H54 (cell line): ENCODE results near the gene NOP58.
"Not testable (repeated sequence)": the region's sequence is repeated elsewhere in the genome, so short reads cannot be mapped to it uniquely, and the experiment has no call there.

Experiments
- DNase-seq: peaks from one replicate; pipeline ENCODE4 v3.0.0; 2011; ENCODE audit warnings: low spot score, mixed read lengths; ENCODE audit not compliant: insufficient read length
- FAIRE-seq: peaks from 3 replicates; lab custom pipeline; 2011; peaks lifted over from hg19 to GRCh38; lab: Jason Lieb, UNC
- POLR2A ChIP-seq: IDR thresholded peaks from 2 replicates; pipeline ENCODE4 v1.6.1; 2011; ENCODE audit warnings: low read depth, mild to moderate bottlenecking, low read length

NOP58 gene

DNA sequence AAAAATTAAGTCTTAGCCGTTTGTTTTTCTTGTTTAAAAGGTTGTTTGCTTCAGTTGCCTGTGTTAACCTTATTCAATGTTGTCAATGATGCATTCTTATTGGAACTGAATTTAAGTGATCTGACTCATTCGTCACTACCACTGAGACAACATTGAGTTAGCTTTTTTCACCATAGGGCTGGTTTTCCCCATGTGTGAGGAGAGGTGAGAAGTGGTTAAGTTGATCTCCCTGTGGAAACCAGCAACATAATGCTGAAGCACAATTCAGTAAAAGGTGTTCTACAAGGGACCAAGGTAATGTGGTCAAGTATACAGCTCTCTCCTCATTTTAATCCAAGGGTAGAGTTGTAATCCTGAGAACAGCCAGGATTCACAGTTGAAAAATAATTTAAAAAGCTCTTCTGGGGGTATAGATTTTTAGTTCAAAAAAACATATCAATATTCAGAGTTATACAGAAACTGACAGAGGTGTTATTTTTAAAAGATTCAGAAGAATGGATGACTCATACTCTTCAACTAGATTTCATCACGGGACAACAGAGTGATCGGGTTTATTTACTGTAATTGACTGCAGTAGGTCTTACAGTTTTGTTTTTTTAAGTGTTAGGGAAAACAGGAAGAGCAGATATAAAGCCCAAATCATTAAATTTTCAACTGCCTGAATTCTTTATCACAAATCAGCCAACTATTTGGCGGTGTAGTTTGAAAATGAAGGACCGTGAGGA lies 12.6 kb downstream of the NOP58 start:
- no peak for TF ChIP-seq POLR2A
- no peak for DNase-seq
- FAIRE-seq: peak; percentile 87

DNA sequence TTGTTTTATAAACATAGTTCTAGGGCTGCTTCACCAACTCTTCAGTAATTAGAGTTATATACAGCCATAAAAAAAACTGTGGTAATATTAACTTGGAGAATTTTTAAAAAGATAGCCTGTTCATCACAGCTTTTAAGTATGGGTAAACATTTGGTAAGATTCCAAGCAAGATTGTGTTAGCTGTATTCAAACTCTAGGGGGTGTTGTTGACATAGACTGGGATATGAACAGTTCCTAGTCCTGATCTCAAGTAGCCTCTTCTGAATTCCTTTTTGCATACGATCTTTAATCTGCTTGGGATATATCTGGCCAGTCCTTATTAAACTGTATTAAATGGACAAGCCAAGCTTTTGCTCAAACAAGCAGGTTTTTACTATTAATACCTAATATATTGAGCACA lies 13.4 kb downstream of the NOP58 start:
- TF ChIP-seq POLR2A: no peak
- DNase-seq (no peak), FAIRE-seq (peak; percentile 41)

GRCh38 chr2:202286595-202286994 lies 21.0 kb downstream of the NOP58 start:
- no peak for TF ChIP-seq POLR2A
- no peak for DNase-seq
- no peak for FAIRE-seq

DNA sequence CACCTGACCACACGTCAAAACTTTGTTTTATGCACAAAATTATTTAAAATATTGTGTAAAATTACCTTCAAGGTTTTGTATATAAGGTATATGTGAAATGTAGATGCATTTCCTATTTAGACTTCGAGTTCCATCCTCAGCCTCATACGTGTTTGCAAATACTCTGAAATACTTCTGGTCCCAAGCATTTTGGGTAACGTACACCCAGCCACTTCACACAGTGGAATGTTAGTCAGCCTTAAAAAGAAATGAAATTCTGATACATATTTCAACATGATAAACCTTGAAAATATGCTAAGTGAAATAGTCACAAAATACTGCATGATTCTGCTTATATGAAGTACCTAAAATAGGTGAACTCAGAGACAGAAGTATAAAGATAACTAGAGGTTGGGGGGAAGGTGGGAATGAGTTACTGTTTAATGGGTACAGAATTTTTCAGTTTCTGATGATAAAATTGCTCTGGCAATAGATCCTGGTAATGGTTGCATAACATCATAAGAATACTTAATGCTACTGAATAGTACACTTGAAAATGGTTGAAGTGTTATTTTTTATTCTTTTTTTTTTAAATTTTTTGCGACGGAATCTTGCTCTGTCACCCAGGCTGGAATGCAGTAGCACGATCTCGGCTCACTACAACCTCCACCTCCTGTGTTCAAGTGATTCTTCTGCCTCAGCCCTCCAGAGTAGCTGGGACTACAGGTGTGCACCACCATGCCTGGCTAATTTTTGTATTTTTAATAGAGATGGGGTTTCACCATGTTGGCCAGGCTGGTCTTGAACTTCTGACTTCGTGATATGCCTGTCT lies 24.0 kb downstream of the NOP58 start:
- no peak for FAIRE-seq
- no peak for TF ChIP-seq POLR2A
- DNase-seq: no peak

DNA sequence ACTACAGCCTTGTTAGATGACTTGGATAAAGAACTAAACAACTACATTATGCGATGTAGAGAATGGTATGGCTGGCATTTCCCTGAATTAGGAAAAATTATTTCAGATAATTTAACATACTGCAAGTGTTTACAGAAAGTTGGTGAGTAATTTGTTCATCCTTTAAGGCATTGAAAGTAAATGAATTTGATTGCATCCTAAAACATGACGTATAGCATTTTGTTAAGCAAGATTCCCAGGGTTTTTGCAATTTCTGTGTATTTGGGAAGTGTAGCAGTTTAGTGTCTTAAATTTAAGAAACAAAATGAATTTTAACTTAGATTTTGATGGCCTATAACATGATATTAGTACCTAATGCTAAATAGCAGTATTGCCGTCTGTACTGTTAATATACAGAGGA lies 24.8 kb downstream of the NOP58 start:
- no peak for TF ChIP-seq POLR2A
- DNase-seq (no peak), FAIRE-seq (no peak)

DNA sequence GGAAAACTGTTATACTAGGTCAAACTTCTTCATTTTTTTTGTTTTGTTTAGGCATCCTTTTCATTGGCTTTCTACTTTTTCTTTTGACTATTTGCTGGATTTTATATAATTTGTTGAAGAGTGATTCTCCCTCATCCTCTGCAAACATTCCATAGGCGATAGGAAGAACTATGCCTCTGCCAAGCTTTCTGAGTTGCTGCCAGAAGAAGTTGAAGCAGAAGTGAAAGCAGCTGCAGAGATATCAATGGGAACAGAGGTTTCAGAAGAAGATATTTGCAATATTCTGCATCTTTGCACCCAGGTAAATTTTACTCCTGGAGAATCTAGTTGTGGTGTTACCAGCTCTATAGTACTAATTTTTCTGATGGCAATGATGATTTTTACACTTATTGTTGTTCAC lies 25.4 kb downstream of the NOP58 start:
- no peak for DNase-seq
- FAIRE-seq: no peak
- no peak for TF ChIP-seq POLR2A

GRCh38 chr2:202299712-202300111 lies 34.1 kb downstream of the NOP58 start:
- DNase-seq (no peak), FAIRE-seq (no peak)
- no peak for TF ChIP-seq POLR2A

DNA sequence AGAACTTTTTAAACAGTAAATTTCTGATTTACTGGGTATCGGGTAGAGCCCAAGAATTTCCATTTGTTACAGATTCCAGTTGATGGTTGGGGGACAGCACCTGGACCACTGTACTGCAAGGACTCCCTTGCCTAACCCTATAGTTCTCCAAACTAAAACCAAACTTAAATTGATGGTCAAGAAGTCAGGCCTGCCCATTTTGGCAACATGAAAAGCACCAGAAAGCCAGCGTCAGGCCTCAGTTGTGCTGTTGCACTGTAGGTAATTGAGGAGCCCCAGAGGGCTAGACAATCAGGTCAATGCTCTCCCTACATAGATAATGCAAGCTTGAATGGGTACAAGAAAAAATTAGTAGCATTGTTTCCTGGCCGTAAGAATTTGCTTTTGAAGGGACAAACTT lies 40.5 kb downstream of the NOP58 start:
- DNase-seq (no peak), FAIRE-seq (no peak)
- no peak for TF ChIP-seq POLR2A

- DNase-seq (no peak), FAIRE-seq (no peak)
- no peak for TF ChIP-seq POLR2A
These were observed 42.1 kb downstream of the NOP58 start for GRCh38 chr2:202307690-202308089.

GRCh38 chr2:202311823-202312388 lies 46.3 kb downstream of the NOP58 start:
- FAIRE-seq (no peak), DNase-seq (no peak)
- no peak for TF ChIP-seq POLR2A

GRCh38 chr2:202314116-202314515 lies 48.6 kb downstream of the NOP58 start:
- no peak for DNase-seq
- TF ChIP-seq POLR2A: no peak
- no peak for FAIRE-seq

DNA sequence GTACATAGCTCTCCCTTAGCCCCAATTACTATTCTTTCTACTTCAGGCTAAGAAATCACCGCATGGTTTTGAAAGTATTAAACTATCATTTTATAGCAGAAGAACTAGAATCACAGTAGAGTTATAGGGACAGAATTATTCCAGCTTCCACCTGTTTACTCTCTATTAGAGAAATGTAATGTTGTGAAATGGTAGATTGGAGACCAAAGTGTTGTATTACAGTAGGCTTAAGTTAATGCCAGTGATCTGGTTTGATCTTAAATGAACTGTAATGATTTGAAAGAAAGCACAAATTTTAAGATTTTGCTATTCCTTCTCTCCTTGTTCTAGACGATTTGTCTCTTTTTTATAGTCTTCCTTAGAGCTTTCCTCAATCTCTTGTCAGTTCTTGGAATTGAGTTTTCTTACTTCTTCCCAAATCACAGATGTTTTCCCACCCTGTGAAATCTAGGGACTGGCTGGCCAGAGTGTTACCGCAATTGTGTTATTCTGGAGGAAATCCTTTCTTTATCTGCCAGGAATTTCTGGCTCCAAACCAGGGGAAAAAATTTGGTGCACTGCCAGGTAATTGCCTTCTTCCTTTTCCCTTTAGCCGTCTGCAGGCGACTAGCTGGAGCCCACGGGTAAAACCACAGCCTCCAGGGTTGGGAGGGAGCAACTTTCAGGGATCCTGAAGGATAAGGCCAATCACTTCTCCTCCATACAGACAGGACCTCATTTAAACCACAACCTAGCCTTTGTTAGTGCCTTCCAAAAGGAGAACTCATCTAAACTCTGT lies 51.7 kb downstream of the NOP58 start:
- FAIRE-seq: peak; percentile 82
- TF ChIP-seq POLR2A: no peak
- peak; percentile 49 for DNase-seq

- DNase-seq, FAIRE-seq: not testable (repeated sequence)
These were observed 54.8 kb downstream of the NOP58 start for GRCh38 chr2:202320362-202320761.

- DNase-seq (no peak), FAIRE-seq (no peak)
- no peak for TF ChIP-seq POLR2A
These were observed 56.9 kb downstream of the NOP58 start for GRCh38 chr2:202322435-202322834.
